GM12801 (cell line): ENCODE measurements around the gene TATDN2.

ENCODE experiments used
- TF ChIP-seq, protein P1 (sequence below): IDR thresholded peaks from one replicate; pipeline ENCODE4 v1.5.1; 2011; ENCODE audit warnings: control low read depth; ENCODE audit not compliant: insufficient read length; ENCODE audit errors: extremely low read depth

Gene TATDN2

DNA sequence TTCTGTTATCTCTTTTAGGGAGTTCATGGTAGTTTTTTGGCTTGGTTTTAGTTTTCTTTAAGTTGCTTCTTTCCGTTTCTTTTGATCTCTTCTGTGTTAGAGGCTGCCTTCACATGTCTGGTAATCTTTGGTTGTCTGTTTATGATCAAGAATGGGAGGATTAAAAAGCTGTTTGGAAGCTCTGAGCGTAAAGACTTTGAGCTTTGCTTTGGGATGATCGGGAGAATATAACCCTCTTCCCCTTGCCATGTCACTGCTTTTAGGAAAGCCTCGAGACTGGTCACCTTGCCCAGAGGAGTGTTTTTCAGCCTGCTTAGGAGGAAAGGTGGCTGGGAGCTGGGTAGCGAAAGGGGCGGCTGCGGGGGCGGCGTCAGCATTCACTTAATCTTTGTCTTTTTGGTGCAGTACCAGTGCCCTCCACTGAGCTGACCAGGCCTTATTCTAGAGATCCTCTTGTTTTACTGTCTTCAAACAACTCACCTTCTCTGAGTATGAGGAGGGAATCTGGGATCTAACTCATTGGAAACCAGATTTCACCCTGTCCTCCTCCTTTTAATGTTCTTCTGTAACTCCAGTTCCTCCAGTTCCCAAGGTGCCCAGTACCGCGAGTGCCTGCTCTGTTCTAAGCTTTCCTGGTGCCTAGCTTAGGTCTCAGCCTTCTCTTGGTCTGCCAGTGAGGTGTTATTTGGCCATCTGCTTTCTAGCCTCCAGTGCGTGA lies 15.5 kb downstream of the TATDN2 start:
- TF ChIP-seq, protein P1, sequence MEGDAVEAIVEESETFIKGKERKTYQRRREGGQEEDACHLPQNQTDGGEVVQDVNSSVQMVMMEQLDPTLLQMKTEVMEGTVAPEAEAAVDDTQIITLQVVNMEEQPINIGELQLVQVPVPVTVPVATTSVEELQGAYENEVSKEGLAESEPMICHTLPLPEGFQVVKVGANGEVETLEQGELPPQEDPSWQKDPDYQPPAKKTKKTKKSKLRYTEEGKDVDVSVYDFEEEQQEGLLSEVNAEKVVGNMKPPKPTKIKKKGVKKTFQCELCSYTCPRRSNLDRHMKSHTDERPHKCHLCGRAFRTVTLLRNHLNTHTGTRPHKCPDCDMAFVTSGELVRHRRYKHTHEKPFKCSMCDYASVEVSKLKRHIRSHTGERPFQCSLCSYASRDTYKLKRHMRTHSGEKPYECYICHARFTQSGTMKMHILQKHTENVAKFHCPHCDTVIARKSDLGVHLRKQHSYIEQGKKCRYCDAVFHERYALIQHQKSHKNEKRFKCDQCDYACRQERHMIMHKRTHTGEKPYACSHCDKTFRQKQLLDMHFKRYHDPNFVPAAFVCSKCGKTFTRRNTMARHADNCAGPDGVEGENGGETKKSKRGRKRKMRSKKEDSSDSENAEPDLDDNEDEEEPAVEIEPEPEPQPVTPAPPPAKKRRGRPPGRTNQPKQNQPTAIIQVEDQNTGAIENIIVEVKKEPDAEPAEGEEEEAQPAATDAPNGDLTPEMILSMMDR, result no peak

DNA sequence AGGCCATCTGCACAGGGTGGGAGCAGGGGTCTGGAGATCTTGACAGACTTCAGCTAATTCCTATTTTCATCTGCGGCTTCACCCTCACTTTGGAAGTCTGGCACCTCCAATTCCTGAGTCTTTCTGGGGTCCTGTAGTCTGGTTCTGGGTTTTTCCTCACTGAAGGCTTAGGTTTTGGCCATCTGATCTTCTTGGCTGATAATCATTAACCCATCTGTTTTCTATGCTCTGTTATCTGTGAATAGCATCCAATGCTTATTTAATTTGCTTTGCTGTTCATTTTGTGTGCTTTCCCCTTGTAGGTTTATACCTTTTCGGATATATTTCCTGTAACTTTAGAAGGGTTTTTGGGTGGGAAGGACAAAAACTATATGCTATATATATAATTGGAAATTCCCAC lies 17.6 kb downstream of the TATDN2 start:
- TF ChIP-seq, protein P1, result no peak

DNA sequence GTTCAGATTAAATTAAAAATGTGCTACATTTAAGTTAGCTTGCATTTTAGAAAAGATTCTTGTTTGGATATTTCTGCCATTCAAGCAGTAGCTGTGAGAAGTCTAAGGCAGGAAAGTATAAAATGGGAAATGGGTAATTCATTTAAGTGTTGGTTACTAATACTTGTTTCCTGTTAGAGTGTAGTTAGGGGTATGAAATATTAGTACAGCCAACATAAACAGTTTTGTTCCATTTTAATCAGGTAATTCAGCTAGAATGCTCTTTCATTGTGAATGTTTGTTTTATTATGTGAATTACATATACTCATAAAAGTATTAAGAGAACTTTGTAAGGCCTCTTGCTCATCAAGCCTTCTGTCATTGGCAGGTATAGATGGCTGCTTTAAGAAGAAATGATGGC lies 19.9 kb downstream of the TATDN2 start:
- TF ChIP-seq, protein P1, result no peak

DNA sequence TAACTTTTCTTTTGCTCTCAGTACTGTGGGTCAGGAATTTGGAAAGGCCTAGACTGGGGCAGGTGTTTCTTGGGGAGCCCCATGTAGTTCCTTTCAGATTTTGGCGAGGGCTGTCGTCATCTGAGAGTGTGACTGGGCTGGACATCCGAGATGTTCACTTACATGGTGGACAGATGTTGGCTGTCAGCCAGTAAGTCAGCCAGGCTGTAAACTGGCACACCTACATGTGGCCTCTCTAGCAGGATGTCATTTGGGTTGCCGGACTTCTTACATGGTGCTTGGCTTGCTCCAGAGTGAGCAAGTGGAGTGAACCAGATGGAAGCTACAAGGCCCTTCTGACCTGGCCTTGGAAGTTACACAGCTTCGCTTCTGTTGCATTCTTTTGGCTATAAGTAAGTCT lies 20.7 kb downstream of the TATDN2 start:
- TF ChIP-seq, protein P1, result no peak

DNA sequence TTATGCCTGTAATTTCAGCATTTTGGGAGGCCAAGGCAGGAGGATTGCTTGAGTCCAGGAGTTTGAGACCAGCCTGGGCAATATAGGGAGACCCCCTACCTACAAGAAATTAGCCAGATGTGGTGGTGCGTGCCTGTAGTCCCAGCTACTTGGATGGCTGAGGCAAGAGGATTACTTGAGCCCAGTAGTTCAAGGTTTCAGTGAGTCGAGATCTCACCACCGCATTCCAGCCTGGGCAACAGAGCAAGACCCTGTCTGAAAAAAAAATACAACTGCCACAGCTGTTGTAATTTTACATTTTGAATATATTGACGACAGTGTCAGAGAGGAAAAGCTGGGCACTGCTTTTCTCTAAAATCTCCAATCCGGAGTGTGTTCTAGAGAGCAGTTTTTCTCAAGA lies 21.2 kb downstream of the TATDN2 start:
- TF ChIP-seq, protein P1, result no peak

DNA sequence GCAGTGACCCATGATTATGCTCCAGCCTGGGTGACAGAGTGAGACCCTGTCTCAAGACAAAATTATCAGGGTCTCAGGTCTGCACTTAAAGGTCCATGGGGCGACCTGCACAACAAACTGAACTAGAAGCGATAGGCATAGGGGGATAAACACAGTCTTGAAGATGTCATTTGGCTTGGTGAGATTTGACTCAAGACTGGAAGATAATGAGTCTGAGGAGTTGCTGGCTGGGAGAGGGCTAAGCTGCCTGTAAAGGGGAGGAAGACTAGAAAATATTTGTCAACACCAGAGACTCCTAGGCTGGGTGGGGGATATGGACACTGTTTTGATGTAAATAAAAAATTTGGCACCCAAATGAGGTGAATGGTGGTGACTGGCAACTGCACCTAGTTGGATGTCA lies 24.7 kb downstream of the TATDN2 start:
- TF ChIP-seq, protein P1, result no peak

DNA sequence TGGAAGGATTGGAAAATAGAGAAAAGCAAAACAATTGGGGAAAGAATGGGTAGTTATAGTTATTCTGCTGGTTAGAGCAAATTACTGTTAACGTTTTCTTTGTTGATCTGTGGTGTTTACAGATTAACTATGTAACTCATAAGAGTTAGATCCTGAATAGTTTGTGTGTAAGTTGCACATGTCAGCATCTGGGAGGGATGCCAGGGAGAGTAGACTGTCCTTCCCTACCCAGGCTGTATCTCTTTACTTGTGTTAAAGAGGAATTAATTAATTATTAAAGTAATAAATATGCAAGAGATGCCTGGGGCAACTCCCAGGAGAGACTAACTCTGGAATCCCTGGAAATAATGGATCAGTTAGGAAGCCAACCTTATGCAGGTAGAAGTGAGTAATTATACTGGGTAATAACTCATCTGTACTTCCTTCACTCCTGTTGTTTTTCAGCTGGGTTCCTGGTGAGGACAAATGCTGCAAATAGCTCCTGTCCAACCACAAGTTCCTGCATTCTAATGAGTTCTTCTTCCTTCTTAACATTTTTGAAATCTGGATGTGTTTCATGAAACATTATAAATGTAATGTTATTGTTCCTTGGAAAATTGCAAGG lies 25.5 kb downstream of the TATDN2 start:
- TF ChIP-seq, protein P1, result no peak
